Measurements from ENCODE around the gene RBPJ.

DNA sequence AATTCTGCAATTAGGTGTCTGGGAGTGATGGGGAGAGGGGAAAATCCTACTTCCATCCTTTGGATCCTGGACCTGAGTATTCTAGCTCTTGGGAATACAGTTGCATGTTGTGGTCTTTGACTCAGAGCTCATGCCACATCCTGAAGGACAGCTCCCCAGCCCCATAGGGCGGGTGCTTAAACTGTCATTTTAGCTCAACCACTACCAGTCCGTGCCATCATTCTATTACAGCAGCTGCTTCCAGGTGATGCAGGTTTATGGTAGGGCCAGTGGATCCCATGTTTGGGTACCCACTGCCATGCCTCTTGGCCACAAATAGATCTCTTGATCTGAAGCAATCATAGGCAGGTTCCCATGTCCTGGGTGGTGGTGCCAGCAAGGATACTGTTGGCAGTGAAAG, 134.8 kb downstream of the RBPJ start:
- TF ChIP-seq, protein P1, sequence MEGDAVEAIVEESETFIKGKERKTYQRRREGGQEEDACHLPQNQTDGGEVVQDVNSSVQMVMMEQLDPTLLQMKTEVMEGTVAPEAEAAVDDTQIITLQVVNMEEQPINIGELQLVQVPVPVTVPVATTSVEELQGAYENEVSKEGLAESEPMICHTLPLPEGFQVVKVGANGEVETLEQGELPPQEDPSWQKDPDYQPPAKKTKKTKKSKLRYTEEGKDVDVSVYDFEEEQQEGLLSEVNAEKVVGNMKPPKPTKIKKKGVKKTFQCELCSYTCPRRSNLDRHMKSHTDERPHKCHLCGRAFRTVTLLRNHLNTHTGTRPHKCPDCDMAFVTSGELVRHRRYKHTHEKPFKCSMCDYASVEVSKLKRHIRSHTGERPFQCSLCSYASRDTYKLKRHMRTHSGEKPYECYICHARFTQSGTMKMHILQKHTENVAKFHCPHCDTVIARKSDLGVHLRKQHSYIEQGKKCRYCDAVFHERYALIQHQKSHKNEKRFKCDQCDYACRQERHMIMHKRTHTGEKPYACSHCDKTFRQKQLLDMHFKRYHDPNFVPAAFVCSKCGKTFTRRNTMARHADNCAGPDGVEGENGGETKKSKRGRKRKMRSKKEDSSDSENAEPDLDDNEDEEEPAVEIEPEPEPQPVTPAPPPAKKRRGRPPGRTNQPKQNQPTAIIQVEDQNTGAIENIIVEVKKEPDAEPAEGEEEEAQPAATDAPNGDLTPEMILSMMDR (IDR thresholded peaks at IDR 0.05; ENCODE audit: insufficient read depth, low read length, poor library complexity, severe bottlenecking) = no peak
- TF ChIP-seq EZH2phosphoT487 (conservative IDR thresholded peaks at IDR 0.05; ENCODE audit: low read length) = no peak
